CD8-positive, alpha-beta memory T cell (primary cell): Measurements from ENCODE around the gene OSBP2. TPM values are rescaled to one million over a fixed set of nuclear protein-coding genes. Genes with fewer than 3 reads are reported as not detected.
A peak's percentile ranks its signal among the peaks of the same experiment; 100 is the strongest.

ENCODE experiments used
- CTCF ChIA-PET: fragments of 350-600 bp; sonication (Branson Sonifier 250); formaldehyde crosslinking; loops from one replicate; lab custom pipeline; 2021; ENCODE audit warnings: antibody characterized with exemption; lab: Charles Lee
- POLR2A ChIA-PET: fragments of 350-600 bp; sonication (Branson Sonifier 250); formaldehyde crosslinking; loops from one replicate; lab custom pipeline; 2021; ENCODE audit warnings: antibody characterized with exemption; lab: Charles Lee
- DNase-seq, 5 donors: peaks; one replicate each; pipeline versions ENCODE4 v3.0.0 to v3.0.0-alpha.2; 2020 to 2022; ENCODE audit warnings: mixed read lengths in 1 of 5
- H3K27ac ChIP-seq: one replicate; pipeline ENCODE4 v1.7.0; 2013; ENCODE audit warnings: low read depth, mild to moderate bottlenecking, low read length, moderate library complexity
- H3K27me3 ChIP-seq: 2 replicates; pipeline ENCODE4 v1.7.0; 2013; ENCODE audit warnings: low read length, mild to moderate bottlenecking; ENCODE audit not compliant: insufficient read depth, poor library complexity, severe bottlenecking
- H3K36me3 ChIP-seq: 2 replicates; pipeline ENCODE4 v1.7.0; 2013; ENCODE audit warnings: mild to moderate bottlenecking, low read length, moderate library complexity; ENCODE audit not compliant: insufficient read depth
- H3K4me1 ChIP-seq: 2 replicates; pipeline ENCODE4 v1.7.0; 2013; ENCODE audit warnings: mild to moderate bottlenecking, low read length, moderate library complexity; ENCODE audit not compliant: insufficient read depth
- H3K4me3 ChIP-seq: 2 replicates; pipeline ENCODE4 v1.7.0; 2013; ENCODE audit warnings: mild to moderate bottlenecking, low read length
- H3K9me3 ChIP-seq: 2 replicates; pipeline ENCODE4 v1.7.0; 2013; ENCODE audit warnings: mild to moderate bottlenecking, low read length
- H3K27ac Mint-ChIP-seq, 8 donors: one replicate each; pipeline ENCODE4 v1.8.0; 2020 to 2021; ENCODE audit warnings: mixed read lengths in 8 of 8, mild to moderate bottlenecking in 6 of 8, inconsistent platforms in 3 of 8, moderate library complexity in 3 of 8
- H3K27me3 Mint-ChIP-seq, 2 donors: one replicate each; pipeline ENCODE4 v1.8.0; 2020 to 2021; ENCODE audit warnings: mixed read lengths in 2 of 2, mild to moderate bottlenecking in 1 of 2, moderate library complexity in 1 of 2
- H3K36me3 Mint-ChIP-seq, 3 donors: one replicate each; pipeline ENCODE4 v1.8.0; 2020 to 2021; ENCODE audit warnings: mixed read lengths in 3 of 3, inconsistent platforms in 1 of 3, mild to moderate bottlenecking in 1 of 3
- H3K4me1 Mint-ChIP-seq, 3 donors: one replicate each; pipeline ENCODE4 v1.8.0; 2020 to 2021; ENCODE audit warnings: mixed read lengths in 3 of 3, inconsistent platforms in 1 of 3, mild to moderate bottlenecking in 1 of 3
- H3K4me3 Mint-ChIP-seq, 7 donors: one replicate each; pipeline ENCODE4 v1.8.0; 2020 to 2021; ENCODE audit warnings: mixed read lengths in 7 of 7, mild to moderate bottlenecking in 6 of 7, moderate library complexity in 4 of 7, inconsistent platforms in 2 of 7
- H3K9me3 Mint-ChIP-seq, 5 donors: one replicate each; pipeline ENCODE4 v1.8.0; 2020 to 2022; ENCODE audit warnings: mixed read lengths in 5 of 5, mild to moderate bottlenecking in 3 of 5, moderate library complexity in 2 of 5, inconsistent platforms in 1 of 5
- polyA plus RNA-seq: library from polyadenylated mRNA; unstranded; fragments of 300-500 nt; fragmentation: Illumina TruSeq; gene quantifications from one replicate; pipeline ENCODE4 v1.2.3, GENCODE V29; 2021
- total RNA-seq, 2 experiments: library from RNA; stranded (reverse); gene quantifications; one replicate each; pipeline ENCODE4 v1.2.3, GENCODE V29; 2021

OSBP2 gene
- total and polyA plus RNA-seq, 3 experiments from 2014 or later = 0.66 to 0.74 (median 0.74) TPM

DNA sequence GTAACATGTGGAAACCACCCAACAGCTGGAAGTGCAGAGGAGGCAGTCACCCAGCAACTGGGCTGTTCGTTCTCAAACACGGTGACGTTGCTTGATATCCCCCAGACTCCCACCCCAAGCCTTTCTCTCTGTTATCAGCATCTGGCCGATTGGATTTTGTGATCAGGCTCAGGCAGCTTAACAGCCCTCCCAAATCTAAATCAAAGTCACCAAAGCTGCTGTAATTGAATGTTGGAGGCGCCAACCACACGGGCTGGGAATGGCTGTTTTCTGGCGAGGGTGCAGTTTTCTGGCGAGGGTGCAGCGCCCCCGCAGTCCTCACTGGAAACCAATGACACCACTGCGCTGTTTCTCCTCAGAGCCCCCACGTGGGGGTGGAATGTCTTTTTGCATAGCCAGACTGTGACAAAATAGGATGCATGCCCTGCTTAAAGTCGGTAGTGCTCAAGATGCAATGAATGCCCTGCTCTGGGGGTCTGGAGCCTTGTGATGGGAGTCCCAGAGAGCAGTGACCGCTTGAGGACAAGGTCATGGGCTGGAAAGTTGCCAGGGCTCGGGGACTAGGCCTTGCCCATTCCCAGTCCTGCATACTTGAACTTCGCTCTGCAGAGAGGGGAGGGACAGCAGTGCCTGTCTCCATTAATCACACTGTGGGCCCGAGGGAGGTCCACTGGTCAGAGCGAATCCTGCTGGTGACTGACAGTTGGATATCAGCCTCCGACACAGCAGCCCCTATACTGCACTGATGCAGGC lies 168.6 kb downstream of the OSBP2 start:
- Histone ChIP-seq H3K9me3 (no peaks in the 10 kb centered on the region), H3K27me3 (no peaks in the 10 kb centered on the region), H3K4me3 (no peak overlapping the region), H3K4me1 (no peaks in the 10 kb centered on the region), H3K36me3 (no peaks in the 10 kb centered on the region), H3K27ac (no peak overlapping the region)
- Mint-ChIP-seq H3K27ac (no peak overlapping the region), H3K4me1 (no peaks in the 10 kb centered on the region), H3K9me3 (no peaks in the 10 kb centered on the region), H3K27me3 (no peaks in the 10 kb centered on the region), H3K36me3 (no peaks in the 10 kb centered on the region), H3K4me3 (no peak overlapping the region)
- POLR2A ChIA-PET = no interaction called here
- CTCF ChIA-PET = interaction anchor here (0.8 kb wide), 1 partner anchor 44 kb away, joined by 4 read pairs; no protein-coding TSS in a partner anchor
- no peak for DNase-seq

DNA sequence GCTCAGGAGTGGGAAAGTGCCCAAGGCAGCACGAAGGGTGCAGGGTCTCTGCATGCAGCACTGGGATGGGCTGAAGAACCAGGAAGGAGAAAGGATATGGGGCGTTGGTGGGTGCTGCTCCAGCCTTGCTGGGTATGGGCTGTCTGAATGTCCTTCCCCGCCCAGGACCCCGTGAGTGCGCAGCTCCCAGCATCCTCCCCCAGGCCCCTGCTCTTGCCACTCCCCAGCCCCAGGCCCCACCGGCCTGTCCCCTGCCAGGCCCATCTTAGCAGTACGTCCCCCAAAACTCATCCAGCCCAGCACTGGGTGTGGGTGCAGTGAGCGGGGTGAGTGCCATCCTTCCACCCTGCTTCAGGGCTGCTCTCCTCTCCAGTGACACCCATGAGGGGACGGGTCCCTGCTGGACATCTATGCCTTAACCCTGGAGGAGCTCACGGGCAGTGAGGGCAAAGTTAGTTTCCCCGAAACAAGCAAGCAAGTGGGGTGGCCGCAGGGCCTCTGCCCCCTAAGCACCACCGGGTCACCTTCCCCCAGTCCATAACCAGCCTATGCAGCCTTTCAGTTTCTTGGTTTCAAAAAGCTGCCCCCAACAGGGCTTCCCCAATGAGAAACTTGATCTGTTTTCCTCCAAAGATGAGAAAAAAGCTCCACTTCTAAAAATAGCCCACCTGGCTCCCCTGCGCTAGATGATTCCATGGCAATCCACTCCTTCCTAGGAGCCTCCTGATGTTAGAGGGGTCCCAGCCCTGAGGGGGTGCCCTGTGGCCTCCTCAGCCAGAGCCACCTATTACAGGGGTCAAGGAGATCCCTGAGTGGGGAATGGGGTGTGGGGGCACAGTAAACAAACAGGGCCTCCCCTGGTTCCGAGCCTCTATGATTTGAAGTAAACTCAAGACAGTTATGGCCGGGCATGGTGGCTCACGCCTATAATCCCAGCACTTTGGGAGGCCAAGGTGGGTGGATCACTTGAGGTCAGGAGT lies 170.1 kb downstream of the OSBP2 start:
- Mint-ChIP-seq H3K27ac (no peak overlapping the region), H3K4me3 (no peak overlapping the region), H3K9me3 (no peaks in the 10 kb centered on the region), H3K27me3 (no peaks in the 10 kb centered on the region), H3K4me1 (no peaks in the 10 kb centered on the region), H3K36me3 (no peaks in the 10 kb centered on the region)
- CTCF ChIA-PET = interaction anchor here (0.7 kb wide), 1 partner anchor 138 kb away, joined by 3 read pairs; no protein-coding TSS in a partner anchor
- POLR2A ChIA-PET = no interaction called here
- Histone ChIP-seq H3K4me1 (no peaks in the 10 kb centered on the region), H3K36me3 (no peaks in the 10 kb centered on the region), H3K4me3 (no peak overlapping the region), H3K27ac (no peak overlapping the region), H3K9me3 (no peaks in the 10 kb centered on the region), H3K27me3 (no peaks in the 10 kb centered on the region)
- no peak for DNase-seq

DNA sequence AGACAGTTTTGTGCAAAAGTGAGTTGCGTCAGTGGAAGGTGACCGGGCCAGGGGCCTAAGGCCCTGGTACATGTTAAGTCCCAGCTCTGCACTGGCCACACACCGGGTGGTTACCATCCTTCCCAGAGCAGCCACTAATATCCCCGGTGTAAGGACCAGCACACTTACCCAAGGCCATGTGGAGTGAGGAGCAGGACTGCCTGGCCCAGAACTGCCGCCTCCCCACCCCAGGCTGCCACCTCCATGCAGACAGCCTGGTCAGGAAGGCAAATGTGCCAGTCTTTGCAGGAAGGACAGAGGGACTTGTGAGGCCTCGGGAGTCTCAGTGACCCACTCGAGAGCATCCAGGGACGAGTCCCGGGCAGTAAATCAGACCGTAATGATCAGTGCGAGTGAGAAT lies 171.0 kb downstream of the OSBP2 start:
- ChIA-PET CTCF (interaction anchor here (0.7 kb wide), 1 partner anchor 139 kb away, joined by 3 read pairs; no protein-coding TSS in a partner anchor), POLR2A (no interaction called here)
- H3K27me3 Mint-ChIP-seq = no peaks in the 10 kb centered on the region
- H3K36me3 ChIP-seq = no peaks in the 10 kb centered on the region
- no peak overlapping the region for H3K4me3 ChIP-seq
- H3K4me1 ChIP-seq = no peaks in the 10 kb centered on the region
- no peaks in the 10 kb centered on the region for H3K9me3 ChIP-seq
- no peaks in the 10 kb centered on the region for H3K4me1 Mint-ChIP-seq
- no peaks in the 10 kb centered on the region for H3K36me3 Mint-ChIP-seq
- H3K27me3 ChIP-seq = no peaks in the 10 kb centered on the region
- no peak overlapping the region for H3K27ac ChIP-seq
- H3K4me3 Mint-ChIP-seq = no peak overlapping the region
- no peak for DNase-seq
- H3K9me3 Mint-ChIP-seq = no peaks in the 10 kb centered on the region
- no peak overlapping the region for H3K27ac Mint-ChIP-seq

DNA sequence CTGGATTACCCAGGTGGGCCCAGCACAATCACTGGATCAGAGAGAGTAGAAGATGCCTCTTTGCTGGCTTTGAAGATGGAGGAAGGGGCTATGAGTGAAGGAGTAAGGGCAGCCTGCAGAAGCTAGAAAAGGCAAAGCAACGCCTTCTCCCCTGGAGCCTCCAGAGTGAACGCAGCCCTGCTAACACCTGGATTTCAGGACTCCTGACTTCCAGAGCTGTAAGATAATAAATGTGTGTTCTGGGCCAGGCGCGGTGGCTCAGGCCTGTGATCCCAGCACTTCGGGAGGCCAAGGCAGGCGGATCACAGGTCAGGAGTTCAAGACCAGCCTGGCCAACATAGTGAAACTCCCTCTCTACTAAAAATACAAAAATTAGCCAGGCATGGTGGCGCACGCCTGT lies 171.5 kb downstream of the OSBP2 start:
- H3K27me3 Mint-ChIP-seq = no peaks in the 10 kb centered on the region
- no peaks in the 10 kb centered on the region for H3K9me3 Mint-ChIP-seq
- H3K4me3 ChIP-seq = no peak overlapping the region
- ChIA-PET CTCF (no interaction called here), POLR2A (no interaction called here)
- H3K27ac Mint-ChIP-seq = peak overlapping the region in 1 of 8 donors; percentile 59
- H3K27ac ChIP-seq = no peak overlapping the region
- no peak overlapping the region for H3K4me3 Mint-ChIP-seq
- no peaks in the 10 kb centered on the region for H3K4me1 ChIP-seq
- no peaks in the 10 kb centered on the region for H3K9me3 ChIP-seq
- no peaks in the 10 kb centered on the region for H3K36me3 ChIP-seq
- H3K27me3 ChIP-seq = no peaks in the 10 kb centered on the region
- no peaks in the 10 kb centered on the region for H3K36me3 Mint-ChIP-seq
- no peak for DNase-seq
- H3K4me1 Mint-ChIP-seq = no peaks in the 10 kb centered on the region

DNA sequence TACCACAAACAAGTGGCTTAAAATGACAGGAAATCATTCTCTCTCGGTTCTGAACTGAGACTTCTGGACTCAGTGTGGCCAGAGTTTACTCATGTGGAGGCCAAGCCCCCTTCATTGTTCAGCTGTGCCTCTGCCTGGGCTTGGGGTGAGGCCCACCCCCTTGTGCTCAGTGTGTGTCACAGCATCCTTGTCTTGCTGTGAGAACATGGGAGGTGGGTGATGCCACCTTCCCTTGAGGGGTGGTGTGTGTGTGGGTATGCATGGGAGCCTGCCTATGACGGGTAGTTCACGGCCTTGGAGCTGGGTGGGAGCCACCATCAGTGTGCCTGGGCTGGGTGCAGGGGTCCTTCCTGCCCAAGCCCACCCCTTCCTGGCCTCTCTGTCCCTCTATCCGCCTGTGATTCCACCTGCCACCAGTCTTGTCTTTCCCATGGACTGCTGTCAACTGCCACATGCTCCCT lies 172.2 kb downstream of the OSBP2 start:
- H3K4me3 ChIP-seq = no peak overlapping the region
- H3K27ac Mint-ChIP-seq = no peak overlapping the region
- no peaks in the 10 kb centered on the region for H3K9me3 Mint-ChIP-seq
- H3K4me3 Mint-ChIP-seq = no peak overlapping the region
- ChIA-PET CTCF (no interaction called here), POLR2A (no interaction called here)
- H3K9me3 ChIP-seq = no peaks in the 10 kb centered on the region
- H3K4me1 Mint-ChIP-seq = no peaks in the 10 kb centered on the region
- H3K27ac ChIP-seq = no peak overlapping the region
- DNase-seq = no peak
- H3K27me3 ChIP-seq = no peaks in the 10 kb centered on the region
- no peaks in the 10 kb centered on the region for H3K36me3 ChIP-seq
- no peaks in the 10 kb centered on the region for H3K36me3 Mint-ChIP-seq
- H3K27me3 Mint-ChIP-seq = no peaks in the 10 kb centered on the region
- no peaks in the 10 kb centered on the region for H3K4me1 ChIP-seq

DNA sequence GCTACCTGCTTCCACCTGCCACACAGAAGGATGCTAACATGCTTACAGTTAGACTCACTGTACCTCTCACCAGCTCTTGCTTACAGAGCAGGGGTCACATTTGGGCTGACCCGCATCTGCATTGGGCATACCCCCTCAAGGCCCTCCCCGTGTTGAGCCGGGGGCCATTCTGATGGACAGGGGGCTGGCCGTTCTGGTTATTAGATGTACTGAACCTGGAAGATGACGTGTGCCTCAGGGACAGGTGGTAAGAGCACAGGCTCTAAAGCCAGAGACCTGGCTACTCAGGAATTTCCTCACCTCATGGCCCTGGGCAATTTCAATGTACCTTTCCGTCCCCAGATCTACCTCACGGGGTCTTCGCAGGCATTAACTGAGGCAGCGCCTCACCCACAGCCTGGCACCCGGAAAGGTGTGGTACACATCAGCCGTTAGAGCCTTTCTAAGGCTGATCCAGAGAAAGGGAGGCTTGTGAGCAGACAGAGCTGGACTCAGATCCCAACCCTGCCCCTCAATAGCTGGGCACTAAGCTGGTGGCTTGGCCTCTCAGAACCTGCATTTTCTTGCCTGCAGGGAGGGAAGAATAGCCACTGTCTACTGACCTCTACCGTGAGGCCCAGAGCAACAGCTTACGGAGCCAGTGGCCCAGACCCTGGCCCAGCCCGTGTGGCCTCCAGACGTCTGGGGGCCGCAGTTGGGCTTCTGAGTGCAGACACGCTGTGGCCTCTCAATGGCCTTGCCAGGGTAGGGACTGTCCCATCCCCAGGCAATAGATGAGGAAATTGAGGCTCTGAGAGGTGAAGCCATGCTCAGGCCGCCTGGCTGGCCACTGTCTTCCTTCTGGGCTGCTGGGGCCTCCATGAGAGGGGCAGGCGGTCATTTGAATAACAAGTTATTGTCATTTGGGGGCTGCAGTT lies 173.3 kb downstream of the OSBP2 start:
- Mint-ChIP-seq H3K27me3 (no peaks in the 10 kb centered on the region), H3K9me3 (no peaks in the 10 kb centered on the region), H3K4me3 (no peak overlapping the region), H3K4me1 (no peaks in the 10 kb centered on the region), H3K36me3 (no peaks in the 10 kb centered on the region), H3K27ac (no peak overlapping the region)
- Histone ChIP-seq H3K36me3 (no peaks in the 10 kb centered on the region), H3K4me1 (no peaks in the 10 kb centered on the region), H3K9me3 (no peaks in the 10 kb centered on the region), H3K4me3 (no peak overlapping the region), H3K27me3 (no peaks in the 10 kb centered on the region), H3K27ac (no peak overlapping the region)
- DNase-seq = peak in 1 of 5 donors; percentile 41
- POLR2A ChIA-PET = no interaction called here
- CTCF ChIA-PET = no interaction called here

DNA sequence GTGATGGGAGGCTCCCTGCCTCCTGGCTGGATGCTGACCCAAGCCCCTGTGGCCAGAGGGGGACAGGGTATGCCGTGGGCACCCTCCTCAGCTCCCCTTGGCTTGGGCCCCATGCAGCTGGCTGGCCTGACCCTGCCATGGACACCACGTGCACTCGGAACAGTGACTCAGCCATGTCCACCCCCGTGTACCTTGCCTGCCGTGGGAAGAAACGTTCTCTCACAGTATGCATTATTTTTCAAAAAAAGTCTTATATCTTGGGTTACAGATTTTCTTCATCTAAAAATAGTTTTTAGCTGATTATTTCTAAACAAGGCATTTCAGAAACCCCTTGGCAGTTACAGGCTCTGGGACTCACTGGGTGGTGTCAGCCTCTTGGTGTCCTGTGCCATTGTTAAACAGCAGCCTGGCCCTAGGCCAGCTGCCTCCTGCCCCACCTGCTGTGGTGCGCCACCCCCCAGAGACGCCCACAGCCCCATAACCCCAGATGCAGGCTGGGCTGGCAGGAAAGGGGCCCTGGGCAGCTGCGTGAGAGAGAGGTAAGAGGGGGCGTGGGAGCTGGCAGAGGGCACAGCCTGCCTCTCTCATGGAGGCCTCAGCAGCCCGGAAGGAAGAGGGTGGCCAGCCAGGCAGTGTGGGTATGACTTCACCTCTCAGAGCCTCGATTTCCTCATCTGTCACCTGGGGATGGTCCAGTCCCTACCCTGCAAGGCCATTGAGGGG lies 174.2 kb downstream of the OSBP2 start:
- Histone ChIP-seq H3K9me3 (no peaks in the 10 kb centered on the region), H3K36me3 (no peaks in the 10 kb centered on the region), H3K27me3 (no peaks in the 10 kb centered on the region), H3K27ac (no peak overlapping the region), H3K4me3 (no peak overlapping the region), H3K4me1 (no peaks in the 10 kb centered on the region)
- H3K9me3 Mint-ChIP-seq = no peaks in the 10 kb centered on the region
- H3K27me3 Mint-ChIP-seq = no peaks in the 10 kb centered on the region
- no peak for DNase-seq
- ChIA-PET POLR2A (no interaction called here), CTCF (no interaction called here)
- no peaks in the 10 kb centered on the region for H3K4me1 Mint-ChIP-seq
- H3K27ac Mint-ChIP-seq = no peak overlapping the region
- no peaks in the 10 kb centered on the region for H3K36me3 Mint-ChIP-seq
- H3K4me3 Mint-ChIP-seq = no peak overlapping the region
